ENCODE data around the gene C5orf46.

C5orf46 gene

DNA sequence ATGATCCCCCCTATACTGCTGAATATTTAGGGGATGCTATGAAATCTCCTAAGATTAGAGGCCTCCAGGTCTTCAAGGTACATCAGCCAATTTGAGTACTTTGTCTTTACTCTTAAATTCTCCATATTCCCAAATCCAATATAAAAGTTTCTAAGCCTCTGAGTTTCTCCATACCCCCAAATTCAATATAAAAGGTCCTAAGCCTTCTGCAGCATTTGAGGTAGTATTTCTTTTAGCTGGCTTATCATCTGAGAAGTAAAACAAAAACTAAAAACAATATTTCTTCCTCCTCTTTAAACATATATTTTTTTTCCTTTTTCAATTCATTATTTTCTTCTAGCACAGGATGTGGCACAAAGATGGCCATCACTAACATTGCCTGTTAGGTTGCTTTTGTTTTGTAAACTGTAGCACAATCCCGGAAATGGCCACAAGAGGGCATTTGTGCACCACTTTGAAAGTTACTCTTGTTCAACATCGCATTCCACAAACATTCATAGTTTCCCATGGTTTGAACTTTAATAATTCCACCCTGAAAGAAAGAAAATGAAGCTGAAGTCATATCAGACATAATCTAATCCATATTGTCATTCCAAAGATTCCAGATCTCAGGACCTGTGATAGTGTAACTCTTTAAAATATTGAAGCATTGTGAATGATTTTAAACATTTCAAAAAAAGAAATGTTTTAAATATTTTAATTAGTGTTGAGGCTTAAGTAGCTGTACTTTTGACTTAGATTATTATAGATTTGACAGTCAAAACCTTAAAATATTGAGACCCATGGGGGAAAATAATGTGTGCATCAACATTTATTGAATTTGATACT, 48.8 kb downstream of the C5orf46 start:
- DNase-seq, result no peak

DNA sequence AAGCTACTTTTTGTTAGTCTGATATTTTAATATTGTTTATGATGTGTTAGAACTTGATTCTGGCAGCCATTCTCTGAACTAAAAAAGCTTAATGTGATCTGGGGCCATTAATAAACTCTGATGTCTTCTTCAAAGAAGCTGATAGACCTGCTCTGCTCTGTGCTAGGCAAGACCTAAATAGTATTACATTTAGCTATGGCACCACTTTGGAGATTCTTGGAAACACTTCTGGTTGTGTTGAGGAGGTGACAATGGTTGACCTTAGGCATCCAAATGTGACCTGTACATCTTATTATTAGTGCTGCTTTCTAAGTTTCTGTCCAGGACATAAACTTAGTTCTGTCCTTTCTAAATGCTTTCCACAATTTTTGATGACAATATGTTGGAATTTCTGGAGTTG, 49.5 kb downstream of the C5orf46 start:
- no peak for DNase-seq

DNA sequence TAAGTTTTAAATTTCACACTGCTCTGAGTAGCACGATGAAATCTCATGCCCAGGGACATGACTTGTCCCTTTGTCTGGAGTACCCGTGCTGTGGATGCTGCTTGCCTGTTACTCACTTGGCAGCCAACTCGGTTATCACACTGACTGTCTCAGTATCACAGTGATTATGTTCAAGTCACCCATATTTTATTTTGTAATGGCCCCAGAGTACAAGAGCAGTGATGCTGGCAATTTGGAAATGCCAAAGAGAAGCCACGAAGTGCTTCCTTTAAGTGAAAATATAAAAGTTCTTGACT, 50.6 kb downstream of the C5orf46 start:
- no peak for DNase-seq

DNA sequence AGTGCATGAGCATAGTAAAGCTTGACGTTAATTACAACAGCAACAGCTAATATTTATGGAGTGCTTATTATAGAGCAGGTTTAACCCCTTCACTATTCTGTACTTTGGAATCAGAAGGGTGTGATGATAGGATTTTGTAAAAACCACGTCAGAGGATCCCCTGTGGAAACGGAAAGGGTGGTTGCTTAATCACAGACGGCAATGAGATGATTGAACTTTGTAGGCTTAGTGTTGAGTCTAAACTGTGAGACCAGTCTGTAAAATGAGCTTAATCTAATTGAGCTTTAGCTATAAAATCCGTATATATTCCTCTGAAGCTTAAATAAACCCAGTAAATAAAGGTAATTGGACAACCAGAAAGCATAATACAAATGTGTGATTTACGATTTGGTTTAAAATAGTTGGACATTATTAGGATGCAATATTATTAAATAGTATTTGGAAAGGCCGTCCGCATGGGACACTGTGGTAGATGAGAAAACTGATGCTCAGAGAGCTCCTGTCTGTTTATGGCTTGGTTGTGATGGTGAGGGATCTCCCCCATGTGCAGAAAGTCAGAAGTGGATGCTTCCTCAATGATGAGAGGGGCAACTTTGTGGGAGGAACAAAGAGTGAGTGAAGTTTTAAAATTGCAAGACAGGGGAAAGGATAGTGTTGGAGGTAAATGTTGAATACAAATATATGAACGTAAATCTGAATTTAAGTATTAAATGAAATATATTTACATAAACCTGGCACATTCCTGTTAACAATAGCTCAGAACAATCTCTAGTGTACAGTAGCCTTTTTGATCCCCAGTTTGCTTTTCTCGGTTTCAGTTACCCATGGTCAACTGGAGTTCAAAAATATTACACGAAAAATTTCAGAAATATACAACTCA, 51.2 kb downstream of the C5orf46 start:
- DNase-seq, result no peak

DNA sequence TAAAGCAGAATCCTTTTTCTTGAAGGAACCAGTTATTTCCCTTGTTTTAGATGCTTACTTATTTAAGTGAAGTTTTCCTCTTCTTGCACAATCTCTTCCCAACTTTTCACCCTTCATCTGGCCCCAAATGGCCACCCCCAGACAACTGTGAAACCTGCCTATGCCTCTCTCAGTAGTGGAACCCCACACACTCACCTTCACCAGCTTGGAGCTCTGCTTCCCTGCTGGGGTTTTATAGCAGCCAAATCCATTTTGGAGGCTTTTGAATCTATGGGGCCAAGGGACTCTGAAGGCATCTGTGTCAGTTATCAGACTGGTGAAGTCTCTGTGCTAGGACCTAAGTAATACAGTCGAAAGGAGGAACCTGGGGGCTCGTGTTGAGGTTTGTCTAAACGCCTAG, 52.0 kb downstream of the C5orf46 start:
- DNase-seq, result no peak

DNA sequence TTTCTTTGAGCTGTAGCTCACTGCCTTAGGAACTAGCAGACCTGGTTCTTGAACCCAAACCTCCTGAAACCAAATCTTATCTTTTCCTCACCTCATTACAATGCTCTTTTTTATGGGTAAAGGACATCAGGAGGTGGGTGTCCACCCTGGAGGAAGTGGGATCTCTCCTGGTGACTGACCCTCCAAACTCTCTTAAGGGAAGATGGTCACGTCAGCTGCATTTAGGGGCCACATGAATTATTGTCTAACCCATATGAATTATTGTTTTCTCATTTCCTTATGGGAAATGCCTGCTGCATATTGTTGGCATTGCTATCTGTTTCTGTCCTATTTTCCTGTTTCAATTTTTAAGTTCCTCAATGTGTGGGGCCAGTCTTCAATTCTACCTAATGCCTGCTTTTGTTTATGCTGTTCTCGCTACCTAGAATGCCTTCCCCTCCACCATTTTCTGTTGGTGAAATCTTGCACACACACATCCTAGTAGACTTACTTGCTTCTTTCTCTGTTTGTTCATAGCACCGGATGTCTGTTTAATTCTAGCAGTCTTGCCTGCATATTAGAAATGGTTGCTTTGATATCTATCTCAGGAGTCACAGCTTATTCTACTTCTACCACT, 52.9 kb downstream of the C5orf46 start:
- DNase-seq, result no peak

DNA sequence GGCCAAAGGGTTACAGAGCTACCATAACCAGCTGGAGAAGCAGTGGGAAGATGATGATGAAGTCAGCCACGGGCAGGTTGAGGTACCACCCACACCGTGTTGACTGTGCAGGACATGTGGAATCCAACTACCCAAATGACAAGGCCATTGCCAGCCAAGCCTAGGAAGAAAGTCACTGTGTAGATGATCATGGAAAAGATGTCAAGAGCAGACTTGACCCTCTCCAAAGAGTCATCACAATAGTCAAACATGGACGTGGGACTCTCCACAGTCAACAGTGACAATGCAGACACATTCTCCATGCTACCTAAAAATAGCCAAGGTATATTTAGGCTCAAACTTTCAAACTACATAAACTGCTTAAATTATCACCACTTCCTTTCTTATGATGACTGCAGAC, 54.0 kb downstream of the C5orf46 start:
- DNase-seq, result no peak

DNA sequence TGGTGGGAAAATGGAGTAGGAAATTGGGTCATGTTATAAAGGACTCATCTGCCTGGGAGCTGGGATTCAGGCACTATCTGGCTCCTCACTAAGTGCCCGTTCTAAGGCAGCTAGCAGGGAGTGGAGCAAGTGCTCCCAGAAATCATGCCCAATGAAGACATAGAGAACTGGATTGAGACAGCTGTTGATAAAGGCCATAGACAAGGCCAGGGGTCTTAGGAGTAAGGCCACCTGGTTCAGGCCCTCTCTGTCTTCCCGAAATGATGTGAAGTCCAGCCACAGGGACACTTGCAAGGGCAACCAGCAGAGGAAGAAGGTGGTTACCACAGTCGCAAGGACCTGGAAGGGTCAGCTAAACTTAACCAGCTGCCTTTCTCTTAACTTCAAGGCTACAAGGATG, 54.8 kb downstream of the C5orf46 start:
- no peak for DNase-seq

DNA sequence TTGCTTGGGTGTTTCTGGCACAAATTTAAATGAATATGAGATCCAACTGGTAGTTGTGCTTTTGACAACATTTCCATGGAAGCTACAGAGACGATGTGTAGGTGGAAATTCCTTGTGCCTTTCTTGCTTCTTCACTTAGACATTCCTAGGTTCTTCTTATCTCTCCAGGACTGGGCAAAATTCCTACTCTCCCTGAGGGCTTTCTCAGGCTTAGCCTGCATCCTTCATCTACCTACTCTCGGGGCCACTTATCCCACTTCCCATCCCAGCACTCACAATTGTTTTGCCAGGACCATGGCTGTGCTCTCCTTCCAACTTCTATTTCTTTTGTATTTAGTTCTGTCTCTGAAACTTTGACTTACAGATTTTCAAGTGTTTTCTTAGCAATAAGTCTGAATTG, 57.1 kb downstream of the C5orf46 start:
- DNase-seq, result no peak

DNA sequence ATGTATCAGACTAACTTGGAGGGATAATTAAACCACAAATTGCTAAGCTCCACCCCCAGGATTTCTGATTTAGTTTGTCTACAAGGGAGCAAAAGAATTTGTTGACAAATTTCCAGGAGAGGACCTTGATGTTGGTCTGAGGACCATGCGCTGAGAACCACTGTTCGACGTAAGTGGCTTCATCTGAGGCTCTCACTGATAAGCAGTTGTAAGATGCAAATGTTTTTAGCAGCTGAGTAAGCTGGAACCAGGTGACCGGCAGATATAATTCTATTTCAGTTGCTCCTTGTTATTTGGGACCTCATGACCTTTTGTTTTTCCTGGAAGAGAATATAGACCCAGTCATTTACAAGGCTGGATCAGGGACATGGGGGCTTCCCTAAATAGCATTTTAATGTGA, 60.7 kb downstream of the C5orf46 start:
- DNase-seq, result no peak

DNA sequence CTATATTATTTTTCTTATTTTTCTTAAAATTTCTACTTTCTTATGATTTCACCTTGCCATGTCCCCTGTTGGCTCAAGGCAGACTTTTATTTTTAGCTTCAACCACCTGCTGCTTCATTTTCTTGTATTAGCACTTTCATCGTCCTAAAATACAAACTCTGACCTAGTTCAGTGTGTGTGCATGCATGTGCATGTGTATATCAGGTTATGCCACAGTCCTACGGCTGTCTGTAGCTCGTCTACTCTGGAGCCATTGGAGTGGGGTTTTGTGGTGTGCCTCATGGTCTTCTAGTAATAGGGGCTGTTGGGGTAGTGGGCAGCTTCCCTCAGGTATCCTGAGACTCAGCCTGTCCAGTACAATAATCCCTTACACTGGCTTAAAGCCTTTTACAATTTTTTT, 61.5 kb downstream of the C5orf46 start:
- DNase-seq, result no peak

DNA sequence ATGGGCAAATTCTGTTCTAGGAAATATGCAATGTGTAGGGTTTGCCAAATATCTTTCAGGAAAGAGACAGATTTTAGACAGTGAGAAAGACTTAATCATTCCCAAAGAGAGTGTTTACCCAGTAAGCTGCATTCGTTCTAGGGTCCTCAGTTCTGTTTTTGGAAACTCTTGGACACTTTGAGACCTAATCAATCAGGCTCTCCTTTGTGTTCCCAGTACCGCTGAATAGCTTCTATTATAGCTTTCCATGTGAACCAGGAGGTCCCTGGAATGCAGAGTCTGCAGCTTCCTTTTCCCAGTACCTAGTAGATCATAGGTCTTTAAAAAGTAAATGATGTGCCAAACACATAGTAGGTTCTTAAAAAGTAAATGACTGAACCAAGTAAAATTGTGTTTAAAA, 63.5 kb downstream of the C5orf46 start:
- DNase-seq, result no peak
